ENCODE results near the gene TBCA. TPM values are rescaled to one million over a fixed set of nuclear protein-coding genes. Genes with fewer than 3 reads are reported as not detected.

The TBCA gene
- total RNA-seq (2022), result 320 and 330 TPM in 2 replicates
- percentile 85 among the genes with signal in this experiment for Bru-seq, nascent RNA
- percentile 78 among the genes with signal in this experiment for BruChase-seq, experiment 1, labeled RNA remaining after a 2-hour chase
- percentile 75 among the genes with signal in this experiment for BruChase-seq, experiment 2, labeled RNA remaining after a 6-hour chase
- long read RNA-seq, transcript TBCA-202 (4 exons, 683 nt), result major isoform, 113 of 121 reads
- long read RNA-seq, partial matches to known transcripts, result 1 of 121 reads
- long read RNA-seq, other reads (novel, unspliced or antisense), result 4 of 121 reads

GRCh38 chr5:77775790-77776553 is at the start of gene TBCA:
TSS of gene TBCA (minus strand) at chr5:77776339. CDS start at chr5:77776257, 82 bp downstream.
- DNase-seq, result peak; percentile 90 to 94
- no peaks in the 10 kb centered on the region for H3K36me3 ChIP-seq (ENCODE audit: control insufficient read depth, insufficient read depth, low read length)
- Mint-ChIP-seq H3K4me1 (ENCODE audit: low read depth, unreplicated experiment) (peaks cover 35% of the 10 kb centered on the region), H3K9me3 (ENCODE audit: unreplicated experiment) (no peaks in the 10 kb centered on the region), H3K27ac (ENCODE audit: unreplicated experiment) (peak within 1 kb of the TSS; percentile 92), H3K36me3 (ENCODE audit: insufficient read depth, unreplicated experiment) (peaks cover 54% of the 10 kb centered on the region), H3K4me3 (ENCODE audit: unreplicated experiment) (peak within 1 kb of the TSS; percentile 93), H3K27me3 (ENCODE audit: insufficient read depth, unreplicated experiment) (no peaks in the 10 kb centered on the region)
- H3K9me3 ChIP-seq, result no peaks in the 10 kb centered on the region
- H3K4me3 ChIP-seq (ENCODE audit: low read depth, low read length), result peak within 1 kb of the TSS; percentile 92
- ChIA-PET POLR2A (no interaction called here), CTCF (no interaction called here)
- H3K4me1 ChIP-seq, result peaks cover 26% of the 10 kb centered on the region
- intact Hi-C loops (cut with micrococcal nuclease; ENCODE audit: unreplicated experiment), result no loop called here
- no TSS peak for BruUV-seq (replicated peaks)
- no peak for TF ChIP-seq CTCF (IDR thresholded peaks at IDR 0.05; ENCODE audit: insufficient read depth in 1 of 2, low read depth in 1 of 2, low read length in 1 of 2, severe bottlenecking in 1 of 2, unreplicated experiment in 1 of 2)
- H3K27me3 ChIP-seq (replicated peaks; ENCODE audit: control insufficient read depth, insufficient read depth, low read length), result no peaks in the 10 kb centered on the region

- DNase-seq, result no peak
- Mint-ChIP-seq H3K4me1 (ENCODE audit: low read depth, unreplicated experiment) (peaks cover 9% of the 10 kb centered on the region), H3K4me3 (ENCODE audit: unreplicated experiment) (no peak overlapping the region), H3K27me3 (ENCODE audit: insufficient read depth, unreplicated experiment) (peaks cover 3% of the 10 kb centered on the region), H3K9me3 (ENCODE audit: unreplicated experiment) (no peaks in the 10 kb centered on the region), H3K36me3 (ENCODE audit: insufficient read depth, unreplicated experiment) (no peaks in the 10 kb centered on the region), H3K27ac (ENCODE audit: unreplicated experiment) (no peak overlapping the region)
- H3K4me3 ChIP-seq (ENCODE audit: low read depth, low read length), result no peak overlapping the region
- no peaks in the 10 kb centered on the region for H3K36me3 ChIP-seq (ENCODE audit: control insufficient read depth, insufficient read depth, low read length)
- intact Hi-C loops (cut with micrococcal nuclease; ENCODE audit: unreplicated experiment), result no loop called here
- ChIA-PET CTCF (no interaction called here), POLR2A (no interaction called here)
- no peaks in the 10 kb centered on the region for H3K9me3 ChIP-seq
- no peaks in the 10 kb centered on the region for H3K4me1 ChIP-seq
- H3K27me3 ChIP-seq (replicated peaks; ENCODE audit: control insufficient read depth, insufficient read depth, low read length), result no peaks in the 10 kb centered on the region
- TF ChIP-seq CTCF (IDR thresholded peaks at IDR 0.05; ENCODE audit: insufficient read depth in 1 of 2, low read depth in 1 of 2, low read length in 1 of 2, severe bottlenecking in 1 of 2, unreplicated experiment in 1 of 2), result no peak
- BruUV-seq (replicated peaks), result no TSS peak
Observed at GRCh38 chr5:77824981-77825380, 48.8 kb upstream of the TBCA start.

GRCh38 chr5:77816686-77817085 is 40.5 kb upstream of the TBCA start:
- Mint-ChIP-seq H3K27ac (ENCODE audit: unreplicated experiment) (no peak overlapping the region), H3K9me3 (ENCODE audit: unreplicated experiment) (no peaks in the 10 kb centered on the region), H3K36me3 (ENCODE audit: insufficient read depth, unreplicated experiment) (no peaks in the 10 kb centered on the region), H3K4me1 (ENCODE audit: low read depth, unreplicated experiment) (no peaks in the 10 kb centered on the region), H3K4me3 (ENCODE audit: unreplicated experiment) (no peak overlapping the region), H3K27me3 (ENCODE audit: insufficient read depth, unreplicated experiment) (no peaks in the 10 kb centered on the region)
- BruUV-seq (replicated peaks), result no TSS peak
- Histone ChIP-seq H3K4me3 (ENCODE audit: low read depth, low read length) (no peak overlapping the region), H3K9me3 (no peaks in the 10 kb centered on the region), H3K36me3 (ENCODE audit: control insufficient read depth, insufficient read depth, low read length) (no peaks in the 10 kb centered on the region), H3K4me1 (no peaks in the 10 kb centered on the region), H3K27me3 (replicated peaks; ENCODE audit: control insufficient read depth, insufficient read depth, low read length) (no peaks in the 10 kb centered on the region)
- ChIA-PET POLR2A (no interaction called here), CTCF (no interaction called here)
- intact Hi-C loops (cut with micrococcal nuclease; ENCODE audit: unreplicated experiment), result no loop called here
- no peak for TF ChIP-seq CTCF (IDR thresholded peaks at IDR 0.05; ENCODE audit: insufficient read depth in 1 of 2, low read depth in 1 of 2, low read length in 1 of 2, severe bottlenecking in 1 of 2, unreplicated experiment in 1 of 2)
- no peak for DNase-seq

All from Caco-2 (cell line).